ENCODE measurements around the gene TTC3.
"Not testable (repeated sequence)": the region's sequence is repeated elsewhere in the genome, so short reads cannot be mapped to it uniquely, and the experiment has no call there.

Gene TTC3

GRCh38 chr21:37047079-37047478 is 26.0 kb upstream of the TTC3 start:
- no peak for TF ChIP-seq CTCF (IDR thresholded peaks at IDR 0.05; ENCODE audit: extremely low read depth, missing control alignments)
- DNase-seq (ENCODE audit: low spot score), result no peak

- DNase-seq (ENCODE audit: low spot score), result not testable (repeated sequence)
Observed at GRCh38 chr21:37049741-37050140, 23.3 kb upstream of the TTC3 start.

- TF ChIP-seq CTCF (IDR thresholded peaks at IDR 0.05; ENCODE audit: extremely low read depth, missing control alignments), result no peak
- DNase-seq (ENCODE audit: low spot score), result no peak
Observed at GRCh38 chr21:37055271-37055855, 17.7 kb upstream of the TTC3 start.

- no peak for DNase-seq (ENCODE audit: low spot score)
- TF ChIP-seq CTCF (IDR thresholded peaks at IDR 0.05; ENCODE audit: extremely low read depth, missing control alignments), result no peak
Observed at GRCh38 chr21:37057614-37058013, 15.4 kb upstream of the TTC3 start.

GRCh38 chr21:37058261-37058660 is 14.8 kb upstream of the TTC3 start:
- DNase-seq (ENCODE audit: low spot score), result no peak
- TF ChIP-seq CTCF (IDR thresholded peaks at IDR 0.05; ENCODE audit: extremely low read depth, missing control alignments), result no peak

- no peak for DNase-seq (ENCODE audit: low spot score)
- no peak for TF ChIP-seq CTCF (IDR thresholded peaks at IDR 0.05; ENCODE audit: extremely low read depth, missing control alignments)
Observed at GRCh38 chr21:37059181-37059580, 13.9 kb upstream of the TTC3 start.

- no peak for DNase-seq (ENCODE audit: low spot score)
- TF ChIP-seq CTCF (IDR thresholded peaks at IDR 0.05; ENCODE audit: extremely low read depth, missing control alignments), result no peak
Observed at GRCh38 chr21:37060296-37060695, 12.8 kb upstream of the TTC3 start.

GRCh38 chr21:37061926-37062592 is 11.0 kb upstream of the TTC3 start:
- DNase-seq (ENCODE audit: low spot score), result no peak
- TF ChIP-seq CTCF (IDR thresholded peaks at IDR 0.05; ENCODE audit: extremely low read depth, missing control alignments), result no peak

All from GM20000 (cell line).